ENCODE data around the gene GADD45GIP1.

DNA sequence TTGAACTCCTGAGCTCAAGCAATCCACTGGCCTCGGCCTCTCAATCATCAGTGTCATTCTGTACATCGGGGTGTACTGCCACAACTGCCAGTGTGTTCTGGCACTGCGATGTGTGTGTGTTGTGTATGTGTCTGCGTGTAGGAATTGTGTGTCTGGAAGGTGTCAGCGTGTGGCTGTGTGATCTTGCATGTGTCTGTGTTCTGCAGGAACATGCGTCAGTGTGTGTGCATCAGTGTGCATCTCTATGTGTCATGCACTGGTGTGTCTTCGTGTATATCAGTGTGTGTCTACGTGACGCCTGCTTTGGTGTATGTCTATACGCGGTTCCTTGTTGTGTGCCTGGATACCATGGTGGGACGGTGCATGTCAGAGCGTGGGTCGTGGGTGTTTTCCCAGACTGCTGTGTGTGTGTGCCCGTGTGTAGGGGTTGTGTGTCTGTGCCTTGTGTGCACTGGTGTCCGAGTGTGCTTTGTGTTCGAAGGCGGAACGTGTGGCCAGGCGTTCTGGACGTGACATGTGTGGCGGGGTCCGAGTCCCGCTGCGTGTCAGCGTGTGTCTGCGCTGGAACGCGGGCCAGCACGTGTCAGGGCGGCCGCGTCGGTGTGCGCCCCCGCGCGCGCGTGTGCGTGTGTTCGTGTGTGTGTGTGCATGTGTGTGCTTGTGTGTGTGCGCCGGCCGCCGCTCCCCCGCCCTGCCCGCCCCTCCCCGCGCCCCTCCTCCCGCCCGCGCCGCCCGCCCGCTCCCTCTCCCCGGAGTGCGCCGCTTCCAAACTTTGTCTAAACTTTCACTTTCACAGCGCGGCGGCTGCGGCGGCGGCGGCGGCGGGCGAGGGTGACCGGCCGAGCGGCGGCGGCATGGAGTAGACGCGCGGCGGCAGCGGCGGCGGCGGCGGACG is 37.9 kb upstream of the GADD45GIP1 start, which contains the start of gene NFIX:
- TF ChIP-seq, protein P1, sequence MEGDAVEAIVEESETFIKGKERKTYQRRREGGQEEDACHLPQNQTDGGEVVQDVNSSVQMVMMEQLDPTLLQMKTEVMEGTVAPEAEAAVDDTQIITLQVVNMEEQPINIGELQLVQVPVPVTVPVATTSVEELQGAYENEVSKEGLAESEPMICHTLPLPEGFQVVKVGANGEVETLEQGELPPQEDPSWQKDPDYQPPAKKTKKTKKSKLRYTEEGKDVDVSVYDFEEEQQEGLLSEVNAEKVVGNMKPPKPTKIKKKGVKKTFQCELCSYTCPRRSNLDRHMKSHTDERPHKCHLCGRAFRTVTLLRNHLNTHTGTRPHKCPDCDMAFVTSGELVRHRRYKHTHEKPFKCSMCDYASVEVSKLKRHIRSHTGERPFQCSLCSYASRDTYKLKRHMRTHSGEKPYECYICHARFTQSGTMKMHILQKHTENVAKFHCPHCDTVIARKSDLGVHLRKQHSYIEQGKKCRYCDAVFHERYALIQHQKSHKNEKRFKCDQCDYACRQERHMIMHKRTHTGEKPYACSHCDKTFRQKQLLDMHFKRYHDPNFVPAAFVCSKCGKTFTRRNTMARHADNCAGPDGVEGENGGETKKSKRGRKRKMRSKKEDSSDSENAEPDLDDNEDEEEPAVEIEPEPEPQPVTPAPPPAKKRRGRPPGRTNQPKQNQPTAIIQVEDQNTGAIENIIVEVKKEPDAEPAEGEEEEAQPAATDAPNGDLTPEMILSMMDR (conservative IDR thresholded peaks at IDR 0.05 in 1 of 2, IDR thresholded peaks at IDR 0.05 in 1 of 2; ENCODE audit: extremely low read depth in 1 of 2, insufficient read depth in 1 of 2, low read depth in 1 of 2, low read length in 2 of 2) = no peak
- TF ChIP-seq EZH2 (IDR thresholded peaks at IDR 0.05; ENCODE audit: borderline replicate concordance, low read length) = no peak

All from mammary epithelial cell (primary cell).